ENCODE data around the gene PAX8. TPM values are rescaled to one million over a fixed set of nuclear protein-coding genes. Genes with fewer than 3 reads are reported as not detected.

The PAX8 gene
- total RNA-seq, 1 donor from 2014 or later: 118 TPM

- H3K4me3 ChIP-seq (ENCODE audit: low read depth, low read length): peak overlapping the region; percentile 82
- H3K27me3 ChIP-seq (ENCODE audit: control insufficient read depth, insufficient read depth, low read length): no peaks in the 10 kb centered on the region
- DNase-seq (ENCODE audit: low read depth): no peak
- peaks cover 2% of the 10 kb centered on the region for H3K36me3 ChIP-seq (ENCODE audit: control insufficient read depth, insufficient read depth, low read length)
- no peak for TF ChIP-seq CTCF (IDR thresholded peaks at IDR 0.05; ENCODE audit: insufficient read depth, low read length, poor library complexity, severe bottlenecking)
Measured at GRCh38 chr2:113277474-113278072, 1.1 kb downstream of the PAX8 start.

GRCh38 chr2:113276761-113277425, 1.8 kb downstream of the PAX8 start:
- no peak for TF ChIP-seq CTCF (IDR thresholded peaks at IDR 0.05; ENCODE audit: insufficient read depth, low read length, poor library complexity, severe bottlenecking)
- no peak for DNase-seq (ENCODE audit: low read depth)
- H3K4me3 ChIP-seq (ENCODE audit: low read depth, low read length): peak overlapping the region; percentile 82
- H3K36me3 ChIP-seq (ENCODE audit: control insufficient read depth, insufficient read depth, low read length): peaks cover 2% of the 10 kb centered on the region
- H3K27me3 ChIP-seq (ENCODE audit: control insufficient read depth, insufficient read depth, low read length): no peaks in the 10 kb centered on the region

GRCh38 chr2:113276216-113276760, 2.4 kb downstream of the PAX8 start:
- H3K36me3 ChIP-seq (ENCODE audit: control insufficient read depth, insufficient read depth, low read length): peaks cover 2% of the 10 kb centered on the region
- DNase-seq (ENCODE audit: low read depth): no peak
- peak overlapping the region; percentile 82 for H3K4me3 ChIP-seq (ENCODE audit: low read depth, low read length)
- H3K27me3 ChIP-seq (ENCODE audit: control insufficient read depth, insufficient read depth, low read length): no peaks in the 10 kb centered on the region
- TF ChIP-seq CTCF (IDR thresholded peaks at IDR 0.05; ENCODE audit: insufficient read depth, low read length, poor library complexity, severe bottlenecking): no peak

GRCh38 chr2:113275556-113276215, 3.0 kb downstream of the PAX8 start:
- H3K27me3 ChIP-seq (ENCODE audit: control insufficient read depth, insufficient read depth, low read length): no peaks in the 10 kb centered on the region
- peak overlapping the region; percentile 82 for H3K4me3 ChIP-seq (ENCODE audit: low read depth, low read length)
- no peak for DNase-seq (ENCODE audit: low read depth)
- TF ChIP-seq CTCF (IDR thresholded peaks at IDR 0.05; ENCODE audit: insufficient read depth, low read length, poor library complexity, severe bottlenecking): no peak
- peaks cover 2% of the 10 kb centered on the region for H3K36me3 ChIP-seq (ENCODE audit: control insufficient read depth, insufficient read depth, low read length)

- Histone ChIP-seq H3K27me3 (ENCODE audit: control insufficient read depth, insufficient read depth, low read length) (no peaks in the 10 kb centered on the region), H3K36me3 (ENCODE audit: control insufficient read depth, insufficient read depth, low read length) (peaks cover 2% of the 10 kb centered on the region), H3K4me3 (ENCODE audit: low read depth, low read length) (peak overlapping the region; percentile 82)
- TF ChIP-seq CTCF (IDR thresholded peaks at IDR 0.05; ENCODE audit: insufficient read depth, low read length, poor library complexity, severe bottlenecking): no peak
- DNase-seq (ENCODE audit: low read depth): no peak
Measured at GRCh38 chr2:113274432-113274831, 4.3 kb downstream of the PAX8 start.

Measured in kidney epithelial cell (primary cell).